Urinary bladder (tissue), 4 donors: ENCODE data around the gene DENND1A. TPM values are rescaled to one million over a fixed set of nuclear protein-coding genes. Genes with fewer than 3 reads are reported as not detected.

Experiments used
- DNase-seq: peaks from one replicate; pipeline ENCODE4 v3.0.0-alpha.2; 2015; ENCODE audit errors: extremely low spot score
- H3K27ac ChIP-seq: one replicate; pipeline ENCODE4 v1.5.1; 2013; ENCODE audit warnings: low read depth, mild to moderate bottlenecking, moderate library complexity
- H3K36me3 ChIP-seq: one replicate; pipeline ENCODE4 v1.6.1; 2013; ENCODE audit warnings: mild to moderate bottlenecking, moderate library complexity; ENCODE audit not compliant: insufficient read depth
- H3K4me1 ChIP-seq: one replicate; pipeline ENCODE4 v1.6.1; 2013; ENCODE audit warnings: mild to moderate bottlenecking, moderate library complexity; ENCODE audit not compliant: insufficient read depth
- H3K4me3 ChIP-seq: one replicate; pipeline ENCODE4 v1.5.1; 2013; ENCODE audit warnings: low read depth, low read length
- WGBS: extraction: QIAGEN DNeasy Blood & Tissue Kit; methylation state at CpG from one replicate; pipeline ENCODE4 v1.1.7; 2013; 5-methylcytosine and 5-hydroxymethylcytosine counted together
- polyA plus RNA-seq: library from polyadenylated mRNA; stranded (reverse); fragments of 200-250 nt; gene quantifications from one replicate; pipeline ENCODE4 v1.2.3, GENCODE V29; 2013
- total RNA-seq: library from RNA; depleted of rRNA; stranded (reverse); fragments of >200 nt; gene quantifications from one replicate; pipeline ENCODE4 v1.2.3, GENCODE V29; 2014
- donor health status: healthy with polysubstance abuse.
- donor health status: healthy.

The DENND1A gene
- total and polyA plus RNA-seq, 2 donors: 14.8 to 20.2 TPM

- Histone ChIP-seq H3K4me1 (no peaks in the 10 kb centered on the region), H3K27ac (no peak overlapping the region), H3K4me3 (no peak overlapping the region), H3K36me3 (no peaks in the 10 kb centered on the region)
- 96% methylated on average over 4 of the region's 4 CpGs for WGBS
- DNase-seq: no peak
These were observed 48.3 kb downstream of the DENND1A start for GRCh38 chr9:123881604-123882003.

GRCh38 chr9:123880420-123880819, 49.5 kb downstream of the DENND1A start:
- DNase-seq: no peak
- Histone ChIP-seq H3K36me3 (no peaks in the 10 kb centered on the region), H3K4me1 (no peaks in the 10 kb centered on the region), H3K27ac (no peak overlapping the region), H3K4me3 (no peak overlapping the region)
- WGBS: 62% methylated on average over 3 of the region's 3 CpGs

DNA sequence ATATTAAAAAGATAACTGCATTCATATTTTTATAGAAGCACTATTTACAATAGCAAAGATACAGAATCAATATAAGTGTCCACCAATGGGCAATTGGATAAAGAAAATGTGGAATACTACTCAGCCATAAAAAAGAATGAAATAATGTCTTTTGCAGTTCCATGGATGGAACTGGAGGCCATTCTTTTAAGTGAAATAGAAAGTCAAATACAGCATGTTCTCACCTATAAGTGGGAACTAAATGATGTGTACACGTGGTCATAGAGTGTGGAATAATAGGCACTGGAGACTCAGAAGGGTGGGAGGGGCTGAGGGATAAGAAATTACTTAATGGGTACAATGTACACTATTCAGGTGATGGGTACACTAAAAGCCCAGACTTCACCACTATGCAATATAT, 53.2 kb downstream of the DENND1A start:
- no peak overlapping the region for H3K4me3 ChIP-seq
- 99% methylated on average over 1 of the region's 1 CpG for WGBS
- H3K4me1 ChIP-seq: no peaks in the 10 kb centered on the region
- H3K27ac ChIP-seq: no peak overlapping the region
- peaks cover 2% of the 10 kb centered on the region for H3K36me3 ChIP-seq
- DNase-seq: no peak

DNA sequence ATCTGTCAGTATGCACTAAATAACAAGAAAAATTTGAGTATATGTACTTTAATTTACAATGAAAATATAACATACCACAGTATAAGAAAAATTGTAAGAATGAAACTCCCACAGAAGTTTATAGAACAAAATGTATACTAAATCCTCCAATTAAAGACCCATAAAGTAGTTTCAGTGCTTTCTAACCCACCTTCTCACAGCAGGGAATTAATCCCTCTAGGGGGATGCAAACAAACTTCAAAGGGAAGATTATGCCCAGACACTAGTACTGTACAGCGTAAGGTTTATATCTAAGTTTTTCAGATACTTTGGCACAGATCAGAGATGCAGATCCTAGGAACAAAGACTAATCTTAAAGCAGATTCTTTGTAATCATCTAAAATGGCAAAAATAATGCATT, 57.2 kb downstream of the DENND1A start:
- Histone ChIP-seq H3K4me3 (no peak overlapping the region), H3K36me3 (peaks cover 2% of the 10 kb centered on the region), H3K4me1 (no peaks in the 10 kb centered on the region), H3K27ac (no peak overlapping the region)
- no peak for DNase-seq
- WGBS: 87% methylated on average over 1 of the region's 1 CpG

DNA sequence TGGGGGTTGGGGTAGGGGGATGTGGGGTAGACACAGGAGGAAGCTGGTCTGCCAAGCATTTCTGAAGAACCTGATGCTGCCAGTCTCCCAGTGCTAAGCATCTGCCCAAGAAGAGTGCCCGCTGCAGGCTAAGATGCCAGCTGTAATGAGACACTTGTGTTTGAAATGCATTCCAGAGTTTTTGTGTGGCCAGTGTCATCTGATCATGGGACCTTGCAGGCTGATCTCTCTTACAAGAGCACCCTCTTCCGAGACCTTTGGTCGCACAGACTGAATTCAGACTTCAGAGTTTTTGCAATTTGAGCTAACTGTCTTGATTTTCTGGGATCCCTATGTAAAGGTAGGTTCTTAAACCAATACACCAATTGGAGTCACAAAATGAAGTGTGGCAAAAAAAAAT, 58.1 kb downstream of the DENND1A start:
- WGBS: 97% methylated on average over 3 of the region's 3 CpGs
- peaks cover 2% of the 10 kb centered on the region for H3K36me3 ChIP-seq
- no peak for DNase-seq
- H3K4me3 ChIP-seq: no peak overlapping the region
- no peak overlapping the region for H3K27ac ChIP-seq
- no peaks in the 10 kb centered on the region for H3K4me1 ChIP-seq

DNA sequence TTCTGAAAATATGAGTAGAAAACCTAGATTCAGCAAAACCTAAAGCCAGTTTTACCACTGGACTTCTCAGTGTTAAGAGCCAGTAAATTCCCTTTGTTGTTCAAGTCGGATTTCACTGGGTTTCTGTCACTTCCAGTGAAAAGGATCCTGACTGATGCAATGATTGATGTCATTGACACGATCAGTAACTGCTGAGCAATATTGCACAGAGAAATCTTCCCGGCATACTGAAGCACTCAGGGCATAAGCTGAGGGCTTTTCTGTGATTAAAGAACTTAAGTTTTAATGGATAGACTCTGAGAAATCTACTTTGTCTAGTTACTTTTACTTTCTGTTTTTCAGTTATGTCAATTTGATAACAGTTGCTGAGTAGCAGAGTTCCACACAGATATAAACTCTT, 61.9 kb downstream of the DENND1A start:
- no peak for DNase-seq
- WGBS: 82% methylated on average over 3 of the region's 3 CpGs
- Histone ChIP-seq H3K4me1 (no peaks in the 10 kb centered on the region), H3K36me3 (peaks cover 2% of the 10 kb centered on the region), H3K27ac (no peak overlapping the region), H3K4me3 (no peak overlapping the region)

DNA sequence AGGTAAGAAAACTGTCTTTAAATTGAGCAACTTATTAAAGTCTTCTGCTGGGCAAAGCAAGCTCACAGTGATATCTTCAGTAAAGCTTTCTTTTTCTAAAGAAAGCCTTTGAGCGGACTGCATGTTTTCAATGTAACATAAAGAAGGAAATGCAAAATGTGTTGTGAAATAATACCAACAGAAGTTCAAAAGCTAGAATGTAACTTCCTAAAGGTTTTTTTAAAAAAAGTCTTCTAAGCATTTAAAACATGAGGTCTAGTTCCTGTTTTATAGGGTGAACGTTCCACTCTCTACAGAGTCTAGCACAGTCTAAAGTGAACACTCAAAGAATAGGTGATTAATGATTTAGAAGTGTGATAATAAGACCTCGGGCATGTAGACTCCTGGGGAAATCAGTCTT, 62.9 kb downstream of the DENND1A start:
- WGBS: 85% methylated on average over 3 of the region's 3 CpGs
- DNase-seq: no peak
- Histone ChIP-seq H3K36me3 (peaks cover 2% of the 10 kb centered on the region), H3K4me1 (no peaks in the 10 kb centered on the region), H3K4me3 (no peak overlapping the region), H3K27ac (no peak overlapping the region)

DNA sequence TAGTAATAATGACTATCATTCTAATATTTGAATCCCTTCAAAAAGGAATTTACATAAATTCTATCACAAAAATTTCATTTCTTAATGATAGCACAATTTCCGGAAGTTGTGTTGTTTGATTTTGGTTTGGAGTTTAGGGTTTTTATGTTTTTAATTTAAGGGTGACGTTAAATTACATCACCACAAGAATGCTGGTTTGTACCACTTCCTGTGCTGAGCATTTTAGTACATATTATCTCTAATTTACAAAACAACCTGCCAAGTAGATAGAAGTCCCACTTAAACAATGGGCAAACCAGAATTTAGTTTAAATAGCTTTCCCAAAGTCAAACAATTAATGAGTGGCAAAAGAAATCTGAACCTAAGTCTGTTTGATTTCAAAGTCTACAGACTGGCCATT, 63.4 kb downstream of the DENND1A start:
- Histone ChIP-seq H3K4me3 (no peak overlapping the region), H3K27ac (no peak overlapping the region), H3K36me3 (no peaks in the 10 kb centered on the region), H3K4me1 (no peaks in the 10 kb centered on the region)
- DNase-seq: no peak
- 86% methylated on average over 2 of the region's 2 CpGs for WGBS

GRCh38 chr9:123865226-123866000, 64.5 kb downstream of the DENND1A start:
- Histone ChIP-seq H3K36me3 (no peaks in the 10 kb centered on the region), H3K4me3 (no peak overlapping the region), H3K27ac (no peak overlapping the region), H3K4me1 (no peaks in the 10 kb centered on the region)
- WGBS: 91% methylated on average over 3 of the region's 3 CpGs
- no peak for DNase-seq

DNA sequence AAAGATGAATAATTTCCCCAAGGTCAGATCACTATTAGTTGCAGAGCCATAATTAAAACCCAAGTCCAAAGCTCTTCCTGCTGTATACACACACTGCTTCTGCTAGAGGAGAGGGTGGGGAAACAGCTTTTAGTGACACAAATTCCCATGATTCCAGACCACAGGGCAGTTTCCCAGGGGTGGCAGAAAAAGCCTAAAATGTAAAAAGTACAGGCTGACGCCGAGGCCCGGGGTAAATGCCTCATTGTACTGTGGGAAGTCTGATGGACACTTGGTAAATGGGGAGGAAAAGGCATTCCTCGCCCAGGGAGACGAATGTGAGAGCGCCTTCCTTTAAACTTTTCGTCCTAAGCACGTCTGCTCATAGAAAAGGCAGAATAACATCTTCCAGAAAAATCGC, 65.7 kb downstream of the DENND1A start:
- no peak for DNase-seq
- H3K4me1 ChIP-seq: no peaks in the 10 kb centered on the region
- H3K27ac ChIP-seq: no peak overlapping the region
- H3K4me3 ChIP-seq: no peak overlapping the region
- 91% methylated on average over 9 of the region's 9 CpGs for WGBS
- no peaks in the 10 kb centered on the region for H3K36me3 ChIP-seq

DNA sequence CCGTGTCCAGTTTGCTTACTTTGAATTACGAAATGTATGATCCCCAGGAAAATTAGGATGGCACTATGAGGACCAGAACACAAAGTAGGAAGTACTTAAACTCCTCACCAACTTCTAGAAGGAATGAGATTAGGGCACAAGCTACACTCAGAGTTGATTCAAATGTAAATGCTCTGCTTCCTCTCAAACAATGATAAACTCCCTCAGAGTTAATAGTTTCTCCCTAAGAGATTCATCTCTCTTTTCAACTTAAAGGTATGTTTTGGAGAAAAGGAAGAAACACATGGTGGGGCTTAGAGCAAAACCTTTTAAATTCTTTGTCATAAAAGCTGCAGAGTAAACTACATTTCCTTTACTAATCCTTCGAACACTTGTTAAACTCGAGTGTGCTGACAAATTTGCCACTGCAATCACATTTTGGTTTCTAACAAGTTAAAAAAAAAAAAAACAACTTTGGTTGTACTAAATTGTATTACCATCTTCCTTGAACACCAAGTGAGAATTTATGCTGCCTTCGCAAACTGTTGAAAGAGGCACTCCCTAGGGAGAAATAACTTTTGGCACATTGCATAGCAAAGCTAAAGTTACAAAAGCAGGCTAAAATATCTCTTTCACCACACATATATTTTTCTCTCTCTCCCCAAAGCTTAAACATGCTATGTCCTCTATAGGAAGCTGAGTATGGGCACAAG, 66.6 kb downstream of the DENND1A start:
- WGBS: 66% methylated on average over 5 of the region's 5 CpGs
- DNase-seq: no peak
- no peaks in the 10 kb centered on the region for H3K36me3 ChIP-seq
- H3K4me3 ChIP-seq: no peak overlapping the region
- no peak overlapping the region for H3K27ac ChIP-seq
- no peaks in the 10 kb centered on the region for H3K4me1 ChIP-seq

- Histone ChIP-seq H3K4me1 (no peaks in the 10 kb centered on the region), H3K36me3 (no peaks in the 10 kb centered on the region), H3K27ac (no peak overlapping the region), H3K4me3 (no peak overlapping the region)
- WGBS: 97% methylated on average over 2 of the region's 2 CpGs
- DNase-seq: no peak
These were observed 68.2 kb downstream of the DENND1A start for GRCh38 chr9:123861756-123862120.

DNA sequence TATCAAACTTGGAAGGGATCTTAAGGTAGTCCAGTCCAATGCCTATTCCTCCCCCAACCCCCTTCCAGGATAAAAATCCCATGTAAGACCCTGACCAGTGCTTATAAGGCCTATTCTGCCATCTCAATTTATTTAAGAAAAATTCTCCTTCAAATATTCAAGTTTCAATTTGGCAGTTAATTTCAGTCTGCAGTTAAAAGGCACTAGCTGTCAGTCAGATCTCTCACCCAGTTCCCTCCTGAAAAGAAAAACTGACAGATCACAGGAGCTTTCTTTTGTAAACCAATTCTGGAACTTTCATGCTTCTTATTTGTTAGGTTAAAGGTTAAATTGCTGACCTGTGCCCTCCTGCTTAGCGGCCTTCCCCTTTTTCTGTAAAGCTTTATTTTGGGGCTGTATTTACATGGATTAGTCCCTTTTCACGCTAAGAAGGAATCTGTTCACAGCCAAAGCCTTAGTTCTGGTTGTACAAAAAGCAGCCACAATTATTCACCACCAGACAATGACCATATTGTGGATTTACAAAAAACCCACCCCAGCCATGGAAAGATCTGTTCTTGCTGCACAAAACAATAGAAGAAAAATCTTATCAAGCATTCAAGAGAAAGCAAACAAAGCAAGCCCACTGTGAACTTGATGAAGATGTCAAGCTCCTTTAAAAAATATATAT, 68.7 kb downstream of the DENND1A start:
- no peak overlapping the region for H3K27ac ChIP-seq
- no peaks in the 10 kb centered on the region for H3K4me1 ChIP-seq
- 96% methylated on average over 2 of the region's 2 CpGs for WGBS
- DNase-seq: no peak
- no peak overlapping the region for H3K4me3 ChIP-seq
- no peaks in the 10 kb centered on the region for H3K36me3 ChIP-seq

GRCh38 chr9:123860603-123861002, 69.3 kb downstream of the DENND1A start:
- WGBS: 70% methylated on average over 4 of the region's 4 CpGs
- Histone ChIP-seq H3K36me3 (no peaks in the 10 kb centered on the region), H3K4me1 (no peaks in the 10 kb centered on the region), H3K27ac (no peak overlapping the region), H3K4me3 (no peak overlapping the region)
- DNase-seq: no peak
